Mesothelial cell of epicardium (in vitro differentiated cells): ENCODE measurements around the gene PALLD. TPM values are rescaled to one million over a fixed set of nuclear protein-coding genes. Genes with fewer than 3 reads are reported as not detected.
A peak's percentile ranks its signal among the peaks of the same experiment; 100 is the strongest.

Experiments
- DNase-seq, 2 experiments: peaks; one replicate each; pipeline ENCODE4 v3.0.0; 2021; ENCODE audit warnings: low spot score in 2 of 2; ENCODE audit not compliant: unreplicated experiment in 2 of 2
- H3K27ac Mint-ChIP-seq: 2 replicates; pipeline ENCODE4 v1.8.0; 2021; ENCODE audit warnings: mixed read lengths
- H3K27me3 Mint-ChIP-seq: 2 replicates; pipeline ENCODE4 v1.8.0; 2021; ENCODE audit warnings: low read depth, mixed read lengths
- H3K36me3 Mint-ChIP-seq: 2 replicates; pipeline ENCODE4 v1.8.0; 2021; ENCODE audit warnings: mixed read lengths
- H3K4me1 Mint-ChIP-seq: 2 replicates; pipeline ENCODE4 v1.8.0; 2021; ENCODE audit warnings: mixed read lengths
- H3K4me3 Mint-ChIP-seq: 2 replicates; pipeline ENCODE4 v1.8.0; 2021; ENCODE audit warnings: mild to moderate bottlenecking, moderate library complexity, mixed read lengths
- H3K9me3 Mint-ChIP-seq: 2 replicates; pipeline ENCODE4 v1.8.0; 2021; ENCODE audit warnings: mixed read lengths
- CTCF ChIP-seq: fragments of 200-600 bp; sonication (generic); IDR thresholded peaks from one replicate; pipeline ENCODE4 v1.5.0; 2021; ENCODE audit warnings: antibody characterized with exemption; ENCODE audit not compliant: unreplicated experiment
- total RNA-seq: library from RNA; stranded (reverse); gene quantifications from 3 replicates; pipeline ENCODE4 v1.2.1, GENCODE V29; 2021

The PALLD gene
- total RNA-seq, 1 donor from 2014 or later, result 158 TPM

- Mint-ChIP-seq H3K36me3 (no peaks in the 10 kb centered on the region), H3K27me3 (no peaks in the 10 kb centered on the region), H3K9me3 (no peaks in the 10 kb centered on the region), H3K4me3 (no peak overlapping the region), H3K27ac (no peak overlapping the region), H3K4me1 (peaks cover 23% of the 10 kb centered on the region)
- no peak for TF ChIP-seq CTCF
- no peak for DNase-seq
Measured at GRCh38 chr4:168623484-168623883, 126.6 kb downstream of the PALLD start.

GRCh38 chr4:168628251-168628650, 131.4 kb downstream of the PALLD start:
- Mint-ChIP-seq H3K9me3 (no peaks in the 10 kb centered on the region), H3K27ac (no peak overlapping the region), H3K4me3 (no peak overlapping the region), H3K27me3 (no peaks in the 10 kb centered on the region), H3K36me3 (no peaks in the 10 kb centered on the region), H3K4me1 (peaks cover 28% of the 10 kb centered on the region)
- no peak for TF ChIP-seq CTCF
- DNase-seq, result no peak

GRCh38 chr4:168629566-168629965, 132.7 kb downstream of the PALLD start:
- H3K9me3 Mint-ChIP-seq, result no peaks in the 10 kb centered on the region
- no peak overlapping the region for H3K4me3 Mint-ChIP-seq
- TF ChIP-seq CTCF, result no peak
- no peaks in the 10 kb centered on the region for H3K36me3 Mint-ChIP-seq
- H3K4me1 Mint-ChIP-seq, result peaks cover 40% of the 10 kb centered on the region
- no peaks in the 10 kb centered on the region for H3K27me3 Mint-ChIP-seq
- no peak for DNase-seq
- H3K27ac Mint-ChIP-seq, result no peak overlapping the region

GRCh38 chr4:168630445-168631187, 133.8 kb downstream of the PALLD start:
- peak overlapping the region; percentile 98 for H3K27ac Mint-ChIP-seq
- peak overlapping the region; percentile 87 for H3K4me3 Mint-ChIP-seq
- no peak for TF ChIP-seq CTCF
- no peak for DNase-seq
- H3K9me3 Mint-ChIP-seq, result no peaks in the 10 kb centered on the region
- H3K27me3 Mint-ChIP-seq, result no peaks in the 10 kb centered on the region
- H3K4me1 Mint-ChIP-seq, result peaks cover 50% of the 10 kb centered on the region
- H3K36me3 Mint-ChIP-seq, result no peaks in the 10 kb centered on the region

- TF ChIP-seq CTCF, result peak; percentile 34
- peaks cover 58% of the 10 kb centered on the region for H3K4me1 Mint-ChIP-seq
- DNase-seq, result peak; percentile 68 to 87
- H3K27ac Mint-ChIP-seq, result peak overlapping the region; percentile 98
- H3K36me3 Mint-ChIP-seq, result no peaks in the 10 kb centered on the region
- peak overlapping the region; percentile 87 for H3K4me3 Mint-ChIP-seq
- H3K27me3 Mint-ChIP-seq, result no peaks in the 10 kb centered on the region
- H3K9me3 Mint-ChIP-seq, result no peaks in the 10 kb centered on the region
Measured at GRCh38 chr4:168631241-168632162, 134.7 kb downstream of the PALLD start.
